Large intestine (tissue), 3 donors: ENCODE measurements around the gene MRPS2. TPM values are rescaled to one million over a fixed set of nuclear protein-coding genes. Genes with fewer than 3 reads are reported as not detected.

Experiments
- DNase-seq, 2 donors: peaks; one replicate each; pipeline versions ENCODE4 v3.0.0 to v3.0.0-alpha.2; 2013
- H3K27ac ChIP-seq: one replicate; pipeline ENCODE4 v1.5.1; 2013; ENCODE audit warnings: low read length
- H3K27me3 ChIP-seq: 2 replicates; pipeline ENCODE4 v1.6.1; 2013; ENCODE audit warnings: low read length; ENCODE audit not compliant: control insufficient read depth, insufficient read depth
- H3K36me3 ChIP-seq: 2 replicates; pipeline ENCODE4 v1.6.1; 2013; ENCODE audit warnings: low read length; ENCODE audit not compliant: control insufficient read depth, insufficient read depth
- H3K4me1 ChIP-seq: one replicate; pipeline ENCODE4 v1.6.1; 2013; ENCODE audit warnings: low read length; ENCODE audit not compliant: control insufficient read depth, insufficient read depth
- H3K4me3 ChIP-seq: one replicate; pipeline ENCODE4 v1.5.1; 2013; ENCODE audit warnings: low read length
- H3K9me3 ChIP-seq: one replicate; pipeline ENCODE4 v1.6.1; 2013; ENCODE audit warnings: mild to moderate bottlenecking, low read depth, low read length, moderate library complexity; ENCODE audit not compliant: control insufficient read depth
- WGBS: methylation state at CpG from one replicate; pipeline ENCODE4 v1.1.5; 2013; ENCODE audit warnings: low lambda C conversion rate; ENCODE audit not compliant: insufficient coverage; 5-methylcytosine and 5-hydroxymethylcytosine counted together
- polyA plus RNA-seq: library from polyadenylated mRNA; unstranded; fragments of 120-200 nt; gene quantifications from one replicate; pipeline ENCODE4 v1.2.1, GENCODE V29; 2013

The MRPS2 gene
- polyA plus RNA-seq, 1 donor, result 46.9 TPM

DNA sequence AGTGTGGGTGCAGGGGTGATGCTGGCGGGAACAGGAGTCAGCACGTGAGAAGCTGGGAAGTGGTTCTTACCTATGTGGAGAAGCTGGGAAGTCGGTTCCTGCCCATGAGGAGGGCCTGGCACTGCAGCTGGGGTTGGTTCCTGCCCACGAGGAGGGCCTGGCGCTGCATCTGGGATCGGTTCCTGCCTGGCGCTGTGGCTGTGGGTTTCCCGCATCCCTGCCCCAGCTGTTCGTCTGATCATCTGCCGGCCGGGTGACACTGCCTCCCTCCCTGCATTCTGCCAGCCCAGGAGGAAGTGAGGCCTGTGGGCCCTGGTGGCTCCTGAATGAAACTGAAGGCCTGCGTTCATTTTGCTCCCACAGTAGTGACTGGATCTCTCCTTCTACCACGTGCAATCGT is 50.5 kb downstream of the MRPS2 start:
- WGBS, result 77% methylated on average over 8 of the region's 14 CpGs
- Histone ChIP-seq H3K27ac (no peak overlapping the region), H3K27me3 (no peaks in the 10 kb centered on the region), H3K9me3 (no peaks in the 10 kb centered on the region), H3K4me1 (no peaks in the 10 kb centered on the region), H3K36me3 (no peaks in the 10 kb centered on the region), H3K4me3 (no peak overlapping the region)
- no peak for DNase-seq

DNA sequence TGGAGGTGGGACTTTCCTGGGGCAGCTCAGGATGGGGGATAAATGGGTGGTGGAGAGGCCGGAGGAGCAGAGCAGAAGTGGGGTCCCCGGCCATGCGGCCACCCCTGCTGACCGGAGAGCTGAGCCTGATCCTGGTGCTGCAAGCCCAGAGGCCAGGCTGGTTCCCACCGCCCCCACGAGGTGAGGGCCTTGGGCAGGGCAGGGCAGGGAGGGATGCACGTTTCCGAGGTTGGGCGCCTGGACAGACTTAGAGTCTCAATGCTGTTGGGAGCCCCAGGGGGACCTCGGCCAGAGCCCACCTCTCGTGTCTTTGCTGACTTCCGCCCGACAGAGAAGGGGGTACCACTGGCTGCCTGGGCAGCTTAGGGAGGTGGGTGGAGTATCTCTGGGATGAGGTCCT is 51.0 kb downstream of the MRPS2 start:
- Histone ChIP-seq H3K4me3 (no peak overlapping the region), H3K4me1 (no peaks in the 10 kb centered on the region), H3K9me3 (no peaks in the 10 kb centered on the region), H3K27ac (no peak overlapping the region), H3K36me3 (no peaks in the 10 kb centered on the region), H3K27me3 (no peaks in the 10 kb centered on the region)
- DNase-seq, result no peak
- no CpG with 5 or more reads among the region's 13 CpGs for WGBS

DNA sequence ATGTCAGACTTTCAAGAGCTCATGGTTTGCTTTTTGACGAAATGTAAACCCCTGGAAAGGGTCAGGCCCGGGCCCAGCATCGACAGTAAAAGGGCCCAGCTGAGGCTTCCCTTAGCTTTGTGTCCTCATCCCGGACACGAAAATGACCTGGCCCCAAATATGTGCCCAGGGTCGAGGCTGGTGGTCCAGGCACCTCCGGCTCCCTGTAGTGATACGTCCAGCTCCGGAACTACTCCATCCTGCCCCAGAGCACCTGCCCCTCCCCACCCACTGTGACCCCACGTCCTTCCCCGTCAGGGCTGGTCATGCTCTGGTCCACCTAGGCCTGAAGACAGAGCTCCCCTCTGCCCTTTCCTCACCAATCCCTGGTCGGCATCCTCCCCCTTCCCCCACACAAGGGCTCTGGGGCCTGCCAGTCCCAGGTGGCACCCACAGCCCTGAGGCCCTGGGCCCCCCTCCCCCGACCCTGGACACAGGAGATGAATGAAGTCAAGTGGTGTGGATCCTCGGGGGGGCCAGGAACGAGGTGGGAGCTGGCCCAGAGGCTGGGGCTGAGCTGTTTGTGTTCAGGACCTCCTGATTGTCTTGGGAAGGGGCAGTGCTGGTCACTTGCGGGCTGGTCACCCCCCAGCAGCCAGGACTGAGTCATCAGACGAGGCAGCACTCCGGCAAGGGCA is 51.7 kb downstream of the MRPS2 start:
- no peaks in the 10 kb centered on the region for H3K4me1 ChIP-seq
- no peaks in the 10 kb centered on the region for H3K9me3 ChIP-seq
- H3K27ac ChIP-seq, result no peak overlapping the region
- H3K4me3 ChIP-seq, result no peak overlapping the region
- WGBS, result no CpG with 5 or more reads among the region's 18 CpGs
- no peaks in the 10 kb centered on the region for H3K36me3 ChIP-seq
- H3K27me3 ChIP-seq, result no peaks in the 10 kb centered on the region
- DNase-seq, result no peak

DNA sequence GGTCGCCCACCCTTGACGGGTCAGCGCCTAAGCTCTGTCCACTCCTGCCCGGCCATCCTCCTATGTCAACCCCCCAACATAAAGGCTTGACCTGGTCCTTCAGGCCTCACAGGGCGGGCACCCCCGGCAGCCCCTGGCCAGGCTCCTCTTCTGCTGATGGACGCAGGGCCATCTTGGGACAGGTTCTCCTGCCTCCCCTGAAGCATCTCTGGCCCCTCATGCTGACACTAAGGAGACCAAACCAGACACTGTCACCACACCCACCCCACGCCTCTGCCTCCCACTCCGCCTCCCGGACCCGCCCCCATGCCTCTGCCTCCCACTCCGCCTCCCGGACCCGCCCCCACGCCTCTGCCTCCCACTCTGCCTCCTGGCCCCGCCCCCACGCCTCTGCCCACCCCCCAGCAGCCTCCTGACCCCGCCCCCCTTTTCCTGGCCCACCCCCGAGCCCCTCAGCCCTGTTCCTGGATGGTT is 52.3 kb downstream of the MRPS2 start:
- Histone ChIP-seq H3K4me1 (no peaks in the 10 kb centered on the region), H3K9me3 (no peaks in the 10 kb centered on the region), H3K27me3 (no peaks in the 10 kb centered on the region), H3K4me3 (no peak overlapping the region), H3K27ac (no peak overlapping the region), H3K36me3 (no peaks in the 10 kb centered on the region)
- no CpG with 5 or more reads among the region's 19 CpGs for whole genome bisulfite sequencing
- DNase-seq, result no peak

Other genes starting within 250 kb of the MRPS2 start
- 15.3 TPM for gene PPP1R26, start 20.9 kb upstream of the MRPS2 start, polyA plus RNA-seq
- gene LCN1, start 20.8 kb downstream of the MRPS2 start, polyA plus RNA-seq, result 0.09 TPM
- not detected for gene OBP2A, start 45.4 kb downstream of the MRPS2 start, polyA plus RNA-seq
- 0.09 TPM for gene PAEP, start 61.1 kb downstream of the MRPS2 start, polyA plus RNA-seq
- gene GLT6D1, start 138.9 kb downstream of the MRPS2 start, polyA plus RNA-seq, result not detected
- gene LCN9, start 162.6 kb downstream of the MRPS2 start, polyA plus RNA-seq, result not detected
- gene SOHLH1, start 198.8 kb downstream of the MRPS2 start, polyA plus RNA-seq, result not detected
- gene KCNT1, start 201.5 kb downstream of the MRPS2 start, polyA plus RNA-seq, result 0.25 TPM